Lung (tissue), 12 donors: Measurements from ENCODE around the gene ZNF219. TPM values are rescaled to one million over a fixed set of nuclear protein-coding genes. Genes with fewer than 3 reads are reported as not detected.
A peak's percentile ranks its signal among the peaks of the same experiment; 100 is the strongest.

Source experiments
- ATAC-seq: fragments of 200-7000 bp; cut with Tn5 transposase; one replicate; pipeline ENCODE4 v1.9.1; 2020; ENCODE audit warnings: moderate number of reproducible peaks; ENCODE audit not compliant: insufficient read depth, low FRiP score
- DNase-seq, 3 donors: peaks; one replicate each; pipeline ENCODE4 v3.0.0-alpha.2; 2013 to 2017
- H3K27ac ChIP-seq, 2 donors: one replicate each; pipeline ENCODE4 v1.5.1; 2013; ENCODE audit warnings: mild to moderate bottlenecking in 2 of 2, moderate library complexity in 2 of 2, control low read depth in 1 of 2, inconsistent platforms in 1 of 2, low read depth in 1 of 2, low read length in 1 of 2
- H3K27me3 ChIP-seq, 3 donors: one replicate each; pipeline ENCODE4 v1.5.1; 2013; ENCODE audit warnings: low read length in 2 of 3; ENCODE audit not compliant: control insufficient read depth in 3 of 3, insufficient read depth in 3 of 3
- H3K36me3 ChIP-seq, 4 donors: one replicate each; pipeline ENCODE4 v1.5.1; 2013; ENCODE audit warnings: low read length in 4 of 4, mild to moderate bottlenecking in 1 of 4, moderate library complexity in 1 of 4; ENCODE audit not compliant: control insufficient read depth in 4 of 4, insufficient read depth in 4 of 4
- H3K4me1 ChIP-seq, 5 donors: one replicate each; pipeline ENCODE4 v1.5.1; 2013; ENCODE audit warnings: low read length in 5 of 5, mild to moderate bottlenecking in 2 of 5, moderate library complexity in 1 of 5; ENCODE audit not compliant: control insufficient read depth in 5 of 5, insufficient read depth in 5 of 5
- H3K4me3 ChIP-seq: one replicate; pipeline ENCODE4 v1.5.1; 2013; ENCODE audit warnings: mild to moderate bottlenecking, control low read depth, moderate library complexity
- H3K9ac ChIP-seq, 2 donors: one replicate each; pipeline ENCODE4 v1.5.1; 2013; ENCODE audit warnings: low read length in 2 of 2, control low read depth in 1 of 2; ENCODE audit not compliant: insufficient read depth in 1 of 2
- H3K9me3 ChIP-seq, 4 donors: one replicate each; pipeline ENCODE4 v1.5.1; 2013; ENCODE audit warnings: low read length in 3 of 4, mild to moderate bottlenecking in 1 of 4, moderate library complexity in 1 of 4; ENCODE audit not compliant: control insufficient read depth in 4 of 4, insufficient read depth in 3 of 4
- CTCF ChIP-seq: IDR thresholded peaks from 2 replicates; pipeline ENCODE4 v1.5.1; 2012; ENCODE audit warnings: mild to moderate bottlenecking; ENCODE audit errors: control extremely low read depth, extremely low read depth
- WGBS, 2 donors: extraction: QIAGEN DNeasy Blood & Tissue Kit; methylation state at CpG; one replicate each; pipeline ENCODE4 v1.1.7; 2013; 5-methylcytosine and 5-hydroxymethylcytosine counted together
- polyA plus RNA-seq, 2 donors: library from polyadenylated mRNA; stranded (reverse); fragments of 200-250 nt; gene quantifications; one replicate each; pipeline ENCODE4 v1.2.1, GENCODE V29; 2013
- total RNA-seq, 2 donors: library from RNA; depleted of rRNA in 1 of 2; stranded (reverse); fragments of >200 nt in 1 of 2; gene quantifications; one replicate each; pipeline ENCODE4 v1.2.1, GENCODE V29; 2014 to 2021
- donor health status: control.
- donor health status: control.
- donor health status: Bipolar disorder and iron deficiency.
- donor health status: healthy.
- donor health status: DM: yes; HTN: yes; CAD: no.

ZNF219 gene
- total and polyA plus RNA-seq, 4 donors: 8.0 to 48.5 (median 30.0) TPM

- H3K4me1 ChIP-seq: peaks cover 0 to 30% (median 0%) of the 10 kb centered on the region in 5 donors
- peak; percentile 17 for ATAC-seq
- no peaks in the 10 kb centered on the region for H3K9me3 ChIP-seq
- peak; percentile 67 to 77 (median 71) for DNase-seq
- peak overlapping the region; percentile 87 to 93 for H3K27ac ChIP-seq
- H3K36me3 ChIP-seq: peaks cover 0 to 29% (median 15%) of the 10 kb centered on the region in 4 donors
- peak overlapping the region; percentile 60 for H3K4me3 ChIP-seq
- H3K27me3 ChIP-seq: no peaks in the 10 kb centered on the region
- TF ChIP-seq CTCF: no peak
- 0 to 1% methylated on average over 23 of the region's 23 CpGs for WGBS, 2 donors
- peak overlapping the region; percentile 56 to 79 for H3K9ac ChIP-seq
These were observed 27.7 kb downstream of the ZNF219 start for GRCh38 chr14:21070610-21071224.

- DNase-seq: peak; percentile 81 to 88 (median 84)
- Histone ChIP-seq H3K27me3 (no peaks in the 10 kb centered on the region), H3K4me1 (peaks cover 0 to 30% (median 0%) of the 10 kb centered on the region in 5 donors), H3K9ac (peak within 1 kb of the TSS; percentile 56 to 79), H3K36me3 (peaks cover 0 to 23% (median 12%) of the 10 kb centered on the region in 4 donors), H3K27ac (peak within 1 kb of the TSS; percentile 87 to 93), H3K4me3 (peak within 1 kb of the TSS; percentile 60), H3K9me3 (no peaks in the 10 kb centered on the region)
- peak; percentile 68 for ATAC-seq
- 0 to 1% methylated on average over 15 to 63 of the region's 63 CpGs for WGBS, 2 donors
- TF ChIP-seq CTCF: no peak
These were observed 28.3 kb downstream of the ZNF219 start, which contains the start of gene ARHGEF40 for GRCh38 chr14:21070083-21070609. ARHGEF40 (plus strand) TSS chr14:21070304; CDS start chr14:21070397, 93 bp downstream.

GRCh38 chr14:21069388-21070082 lies 28.9 kb downstream of the ZNF219 start:
- H3K4me3 ChIP-seq: peak overlapping the region; percentile 27
- peak overlapping the region; percentile 83 to 87 for H3K27ac ChIP-seq
- no peak for ATAC-seq
- peaks cover 0 to 30% (median 0%) of the 10 kb centered on the region in 5 donors for H3K4me1 ChIP-seq
- no peaks in the 10 kb centered on the region for H3K27me3 ChIP-seq
- 2% methylated on average over 33 to 40 of the region's 40 CpGs for WGBS, 2 donors
- no peaks in the 10 kb centered on the region for H3K9me3 ChIP-seq
- peaks cover 0 to 17% (median 10%) of the 10 kb centered on the region in 4 donors for H3K36me3 ChIP-seq
- no peak for TF ChIP-seq CTCF
- DNase-seq: peak; percentile 79 to 83 (median 79)
- H3K9ac ChIP-seq: peak overlapping the region; percentile 34 to 79
